Fibroblast of pulmonary artery (primary cell): ENCODE results near the gene SPRR2D.
"Not testable (repeated sequence)": the region's sequence is repeated elsewhere in the genome, so short reads cannot be mapped to it uniquely, and the experiment has no call there.

ENCODE experiments used
- DNase-seq: peaks from one replicate; pipeline ENCODE4 v3.0.0-alpha.2; 2010; ENCODE audit warnings: low read depth
- H3K4me3 ChIP-seq: replicated peaks from 2 replicates; pipeline ENCODE4 v1.5.1; 2011; ENCODE audit warnings: low read depth, mild to moderate bottlenecking, control low read depth, low read length, moderate library complexity
- CTCF ChIP-seq: IDR thresholded peaks from 2 replicates; pipeline ENCODE4 v1.5.1; 2011; ENCODE audit warnings: mild to moderate bottlenecking, control low read depth, low read length, inconsistent platforms; ENCODE audit errors: missing control alignments

The SPRR2D gene

DNA sequence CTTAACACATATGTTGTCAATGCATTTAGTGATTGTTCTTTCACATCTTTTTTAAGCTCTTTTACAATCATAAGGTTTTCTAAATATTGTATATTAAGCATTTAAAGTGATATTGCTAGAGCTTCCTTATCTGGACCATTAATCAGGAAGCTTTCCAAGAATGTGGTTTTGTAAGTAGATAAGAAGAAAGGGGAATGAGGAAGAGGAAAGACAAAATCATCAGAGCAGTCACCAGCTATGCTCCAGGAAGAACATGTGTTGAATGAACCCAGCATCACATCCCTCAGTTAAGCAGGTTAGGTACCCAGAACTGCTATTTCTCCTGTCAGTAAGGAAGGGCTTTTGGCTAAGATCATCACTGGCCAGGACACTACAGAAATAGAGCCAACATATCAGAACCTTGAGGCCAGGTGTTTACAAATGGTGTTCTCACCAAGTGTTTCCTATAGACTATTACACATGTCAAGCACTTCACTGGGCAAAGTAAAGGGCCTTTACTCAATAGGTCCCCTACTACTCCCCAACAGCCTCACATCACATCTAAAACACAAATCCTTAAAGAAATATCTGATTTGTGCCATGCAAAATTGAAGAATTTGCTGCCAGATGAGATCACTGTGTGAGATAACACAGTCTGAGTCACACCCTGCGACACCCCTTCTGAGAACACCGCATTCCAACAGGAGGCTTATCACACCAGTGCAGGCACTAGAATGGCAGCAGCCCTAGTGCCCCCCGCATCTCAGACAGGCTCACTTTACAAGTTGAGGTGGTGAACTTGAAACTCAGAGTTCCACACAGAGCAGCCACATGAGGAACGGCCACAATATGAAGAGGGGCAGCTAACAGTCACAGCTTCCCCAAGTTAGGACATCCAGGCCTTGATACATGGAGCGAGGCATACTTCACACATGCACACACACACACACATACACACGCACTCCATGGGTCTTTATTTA is 18.2 kb upstream of the SPRR2D start:
- no peak overlapping the region for H3K4me3 ChIP-seq
- TF ChIP-seq CTCF, result no peak
- DNase-seq, result no peak

DNA sequence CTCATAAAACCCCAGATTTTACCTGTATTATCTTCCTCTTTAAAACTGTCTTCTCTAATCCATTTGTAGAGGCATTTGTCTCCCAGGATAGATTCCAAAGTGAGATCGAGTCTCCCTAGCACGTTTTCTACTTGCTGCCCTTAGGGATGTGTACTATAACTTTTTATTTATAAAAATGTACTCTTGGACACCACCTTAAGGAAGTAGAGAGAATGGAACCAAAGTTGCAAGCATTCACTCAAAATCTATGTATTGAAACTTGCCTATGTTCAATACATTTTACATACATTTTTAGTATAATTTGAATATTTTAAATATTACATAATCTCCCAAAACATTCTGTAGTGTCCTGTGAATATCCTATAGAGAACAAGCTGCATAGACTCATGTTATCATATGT is 17.2 kb upstream of the SPRR2D start:
- no peak overlapping the region for H3K4me3 ChIP-seq
- TF ChIP-seq CTCF, result no peak
- no peak for DNase-seq

DNA sequence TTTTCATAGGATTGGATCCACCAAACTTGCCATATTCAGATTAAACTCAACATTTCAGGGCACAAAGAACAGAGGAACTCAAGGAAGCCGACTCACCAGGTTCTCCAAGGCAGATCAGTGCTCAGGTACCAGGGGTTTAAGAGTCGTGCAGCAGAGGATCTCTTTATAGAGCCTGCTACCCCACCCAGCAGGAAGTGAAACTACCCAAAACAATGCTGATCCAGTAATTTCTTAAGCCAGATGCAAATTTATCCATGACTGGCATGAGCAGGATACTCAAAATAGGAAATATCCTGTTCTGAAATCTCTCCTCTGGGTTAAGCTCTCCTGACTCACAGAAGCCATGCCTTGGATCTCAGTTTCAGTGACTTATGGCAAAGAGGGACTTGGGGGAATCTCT is 16.5 kb upstream of the SPRR2D start, which contains the start of gene SPRR2A:
TSS of gene SPRR2A (minus strand) at position 138 of the 400 bp plus-strand sequence. CDS start 777 bp downstream, outside the sequence.
- TF ChIP-seq CTCF, result no peak
- H3K4me3 ChIP-seq, result no peak within 1 kb of the TSS
- no peak for DNase-seq

DNA sequence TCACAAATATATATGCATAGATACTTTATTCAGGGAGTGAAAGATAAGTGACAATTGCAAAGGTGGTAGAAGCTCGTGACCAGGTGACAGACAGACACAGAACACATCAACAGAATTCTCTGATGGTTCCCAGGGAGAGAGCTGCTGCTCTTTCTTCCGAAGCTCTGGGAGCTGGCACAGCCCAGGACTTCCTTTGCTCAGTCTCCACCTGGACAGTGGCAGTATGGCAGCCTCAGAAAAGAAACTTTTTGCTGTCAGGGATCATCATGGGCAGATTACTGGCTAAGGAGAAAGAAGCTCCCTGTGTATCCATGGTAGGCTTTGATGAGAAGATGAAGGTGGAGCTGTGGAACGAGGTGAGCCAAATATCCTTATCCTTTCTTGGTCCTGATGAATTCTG is 15.2 kb upstream of the SPRR2D start:
- H3K4me3 ChIP-seq, DNase-seq: not testable (repeated sequence)

GRCh38 chr1:153049211-153049610 is 8.3 kb upstream of the SPRR2D start:
- DNase-seq, result no peak
- H3K4me3 ChIP-seq, result no peak overlapping the region
- TF ChIP-seq CTCF, result no peak

- TF ChIP-seq CTCF, result no peak
- DNase-seq, result no peak
- H3K4me3 ChIP-seq, result no peak overlapping the region
These were observed 5.7 kb downstream of the SPRR2D start for GRCh38 chr1:153035211-153035610.

DNA sequence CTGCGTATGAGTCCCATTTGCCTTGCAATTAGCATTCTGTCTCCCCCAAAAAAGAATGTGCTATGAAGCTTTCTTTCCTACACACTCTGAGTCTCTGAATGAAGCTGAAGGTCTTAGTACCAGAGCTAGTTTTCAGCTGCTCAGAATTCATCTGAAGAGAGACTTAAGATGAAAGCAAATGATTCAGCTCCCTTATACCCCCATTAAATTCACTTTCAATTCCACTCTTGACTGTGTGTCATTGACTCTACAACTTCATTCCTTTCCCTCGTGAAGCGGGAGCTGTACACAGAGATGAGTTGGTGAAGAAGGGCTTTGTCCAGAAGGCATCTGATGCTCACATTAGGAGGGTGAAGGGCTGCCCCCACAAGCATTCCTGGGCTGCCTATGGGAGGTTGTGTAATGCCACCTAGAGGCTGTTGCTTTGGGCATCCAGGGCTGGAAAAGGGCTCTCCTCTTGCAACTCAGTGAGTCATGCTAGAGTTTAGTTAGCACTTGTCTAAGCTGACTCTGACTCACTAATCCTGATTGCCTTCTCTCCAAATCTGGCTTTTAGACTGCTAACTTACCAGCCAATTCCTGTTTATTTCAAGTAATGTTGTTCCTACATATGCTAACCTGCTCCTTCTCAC is 8.1 kb downstream of the SPRR2D start:
- no peak for TF ChIP-seq CTCF
- DNase-seq, result peak; percentile 11
- no peak overlapping the region for H3K4me3 ChIP-seq
